Small intestine (tissue), 7 donors: ENCODE results near the gene SCG3. TPM values are rescaled to one million over a fixed set of nuclear protein-coding genes. Genes with fewer than 3 reads are reported as not detected.
"Not testable (repeated sequence)": the region's sequence is repeated elsewhere in the genome, so short reads cannot be mapped to it uniquely, and the experiment has no call there.

Experiments used
- DNase-seq, 2 donors: peaks; one replicate each; pipeline versions ENCODE4 v3.0.0 to v3.0.0-alpha.2; 2013
- FAIRE-seq: peaks from 2 replicates; lab custom pipeline; 2012; peaks lifted over from hg19 to GRCh38; lab: Jason Lieb, UNC
- H3K27ac ChIP-seq, 3 donors: one replicate each; pipeline ENCODE4 v1.5.1; 2013; ENCODE audit warnings: low read length in 2 of 3, mild to moderate bottlenecking in 2 of 3, control low read depth in 1 of 3, inconsistent platforms in 1 of 3, low read depth in 1 of 3, moderate library complexity in 1 of 3
- H3K27me3 ChIP-seq, 3 donors: one replicate each; pipeline ENCODE4 v1.6.1; 2013; ENCODE audit warnings: low read length in 3 of 3, inconsistent platforms in 1 of 3; ENCODE audit not compliant: control insufficient read depth in 3 of 3, insufficient read depth in 3 of 3
- H3K36me3 ChIP-seq, 3 donors: one replicate each; pipeline ENCODE4 v1.6.1; 2013; ENCODE audit warnings: low read length in 3 of 3, inconsistent platforms in 1 of 3, low read depth in 1 of 3, mild to moderate bottlenecking in 1 of 3, moderate library complexity in 1 of 3; ENCODE audit not compliant: control insufficient read depth in 3 of 3, insufficient read depth in 2 of 3
- H3K4me1 ChIP-seq, 3 donors: one replicate each; pipeline ENCODE4 v1.6.1; 2013; ENCODE audit warnings: low read length in 2 of 3, inconsistent platforms in 1 of 3, low read depth in 1 of 3, mild to moderate bottlenecking in 1 of 3, moderate library complexity in 1 of 3; ENCODE audit not compliant: control insufficient read depth in 3 of 3, insufficient read depth in 2 of 3
- H3K4me3 ChIP-seq, 3 donors: one replicate each; pipeline ENCODE4 v1.5.1; 2013; ENCODE audit warnings: low read length in 3 of 3, control low read depth in 1 of 3, inconsistent platforms in 1 of 3, low read depth in 1 of 3, mild to moderate bottlenecking in 1 of 3, moderate library complexity in 1 of 3
- H3K9me3 ChIP-seq, 2 donors: one replicate each; pipeline ENCODE4 v1.6.1; 2013; ENCODE audit warnings: low read depth in 1 of 2, low read length in 1 of 2; ENCODE audit not compliant: control insufficient read depth in 2 of 2, insufficient read depth in 1 of 2
- WGBS, 3 donors: extraction: QIAGEN DNeasy Blood & Tissue Kit; methylation state at CpG; one replicate each; pipeline ENCODE4 v1.1.7; 2013; 5-methylcytosine and 5-hydroxymethylcytosine counted together
- polyA plus RNA-seq, 4 donors: library from polyadenylated mRNA; stranded (reverse) in 3 of 4; unstranded in 1 of 4; fragments of 200-250 nt in 3 of 4; fragments of 120-200 nt in 1 of 4; gene quantifications; one replicate each; pipeline versions ENCODE4 v1.2.1 to v1.2.3, GENCODE V29; 2013
- donor health status: healthy with polysubstance abuse.
- donor health status: control.
- donor health status: control.
- donor health status: Bipolar disorder and iron deficiency.
- donor health status: healthy.

Gene SCG3
- polyA plus RNA-seq, 4 donors = 0.27 to 4.7 (median 4.2) TPM; not detected in 1

- Histone ChIP-seq H3K27ac (no peak overlapping the region), H3K27me3 (no peaks in the 10 kb centered on the region), H3K9me3 (no peaks in the 10 kb centered on the region), H3K4me1 (no peaks in the 10 kb centered on the region), H3K4me3 (no peak overlapping the region), H3K36me3 (no peaks in the 10 kb centered on the region)
- DNase-seq = peak; percentile 83 to 86
- 36 to 46% (median 42%) methylated on average over 4 of the region's 4 CpGs for WGBS, 3 donors
- FAIRE-seq = peak; percentile 78
These were observed 31.4 kb upstream of the SCG3 start for GRCh38 chr15:51649659-51650521.

DNA sequence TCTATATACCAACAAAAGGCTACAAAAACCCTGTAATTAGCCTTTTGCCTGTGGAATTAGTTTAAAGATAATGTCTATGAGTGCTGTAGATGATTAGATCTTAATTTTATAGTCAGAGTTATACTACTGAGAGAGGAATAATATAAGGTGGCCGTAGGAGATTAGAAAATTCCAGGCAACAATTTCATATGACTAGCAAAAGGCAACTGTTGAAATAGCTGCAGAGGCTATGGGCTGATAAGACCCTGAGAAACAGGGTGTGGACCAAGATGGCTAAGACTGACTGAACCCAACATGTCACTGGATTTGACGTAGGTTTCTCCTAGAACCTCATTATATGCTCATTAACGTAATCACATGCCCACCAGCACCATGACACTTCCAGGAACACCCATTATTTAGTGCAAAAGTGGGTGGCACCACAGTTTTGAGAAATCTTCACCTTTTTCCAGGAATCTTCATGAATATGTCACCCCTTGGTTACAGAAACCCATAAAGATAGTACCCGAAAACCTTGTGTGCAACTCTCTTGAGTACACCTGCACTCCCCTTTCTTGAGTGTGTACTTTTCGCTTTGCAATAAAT is 29.1 kb upstream of the SCG3 start:
- Histone ChIP-seq H3K4me3 (no peak overlapping the region), H3K36me3 (no peaks in the 10 kb centered on the region), H3K27me3 (no peaks in the 10 kb centered on the region), H3K4me1 (no peaks in the 10 kb centered on the region), H3K27ac (no peak overlapping the region), H3K9me3 (no peaks in the 10 kb centered on the region)
- DNase-seq (no peak), FAIRE-seq (no peak)
- WGBS, 3 donors = 81 to 89% (median 87%) methylated on average over 5 of the region's 5 CpGs

- 93 to 94% (median 93%) methylated on average over 24 of the region's 24 CpGs for WGBS, 3 donors
- H3K9me3 ChIP-seq, H3K4me1 ChIP-seq, H3K36me3 ChIP-seq, DNase-seq, H3K27me3 ChIP-seq, H3K27ac ChIP-seq, FAIRE-seq, H3K4me3 ChIP-seq: not testable (repeated sequence)
These were observed 25.8 kb upstream of the SCG3 start for GRCh38 chr15:51655401-51656057.

DNA sequence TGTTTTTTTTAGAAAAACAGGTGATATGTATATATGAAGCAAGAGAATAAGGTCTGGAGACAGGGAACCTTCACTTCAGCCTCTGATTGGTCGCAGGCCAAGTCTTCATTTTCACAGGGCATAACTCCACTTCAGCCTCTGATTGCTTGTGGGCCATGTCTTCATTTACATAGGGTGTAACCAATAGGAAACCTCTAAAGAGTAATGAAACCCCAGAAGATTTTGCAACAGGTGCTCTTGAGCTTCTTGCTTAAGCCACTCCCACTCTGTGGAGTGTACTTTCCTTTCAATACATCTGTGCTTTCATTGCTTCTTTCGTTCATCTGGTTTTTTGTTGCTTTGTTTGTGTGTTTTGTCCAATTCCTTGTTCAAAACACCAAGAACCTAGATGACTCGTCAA is 22.6 kb upstream of the SCG3 start:
- H3K27ac ChIP-seq = no peak overlapping the region
- H3K9me3 ChIP-seq = no peaks in the 10 kb centered on the region
- H3K36me3 ChIP-seq = no peaks in the 10 kb centered on the region
- 87 to 96% (median 90%) methylated on average over 3 of the region's 3 CpGs for WGBS, 3 donors
- H3K4me1 ChIP-seq = no peaks in the 10 kb centered on the region
- FAIRE-seq = no peak
- no peaks in the 10 kb centered on the region for H3K27me3 ChIP-seq
- no peak overlapping the region for H3K4me3 ChIP-seq
- DNase-seq = no peak

- 86 to 89% (median 87%) methylated on average over 2 of the region's 2 CpGs for WGBS, 3 donors
- no peak overlapping the region for H3K27ac ChIP-seq
- H3K36me3 ChIP-seq = no peaks in the 10 kb centered on the region
- H3K27me3 ChIP-seq = no peaks in the 10 kb centered on the region
- H3K4me3 ChIP-seq = no peak overlapping the region
- FAIRE-seq (no peak), DNase-seq (no peak)
- no peaks in the 10 kb centered on the region for H3K4me1 ChIP-seq
- H3K9me3 ChIP-seq = no peaks in the 10 kb centered on the region
These were observed 20.2 kb upstream of the SCG3 start for GRCh38 chr15:51661072-51661471.

DNA sequence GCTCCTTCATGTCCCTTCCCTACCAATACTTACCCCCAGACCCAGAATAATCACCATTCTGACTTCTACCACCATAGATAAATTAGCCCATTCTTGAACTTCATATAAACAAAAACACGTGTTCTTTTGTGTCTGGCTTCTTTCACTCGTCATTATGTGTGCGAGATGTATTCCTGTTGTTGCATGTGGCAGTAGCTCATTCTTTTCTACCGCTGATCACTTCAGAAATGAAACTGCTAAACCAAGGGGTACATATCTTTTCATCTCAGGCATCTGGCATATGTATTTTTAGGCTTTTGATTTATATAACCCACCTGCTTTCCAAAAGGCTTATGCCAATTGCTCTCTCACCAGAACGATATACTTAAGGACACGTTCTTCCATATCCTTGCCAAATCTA is 13.8 kb upstream of the SCG3 start:
- H3K27ac ChIP-seq = no peak overlapping the region
- H3K9me3 ChIP-seq = no peaks in the 10 kb centered on the region
- H3K27me3 ChIP-seq = peaks cover 0 to 14% (median 0%) of the 10 kb centered on the region in 3 donors
- no peaks in the 10 kb centered on the region for H3K4me1 ChIP-seq
- H3K4me3 ChIP-seq = no peak overlapping the region
- 45 to 79% (median 64%) methylated on average over 6 of the region's 6 CpGs for WGBS, 3 donors
- FAIRE-seq (no peak), DNase-seq (no peak)
- no peaks in the 10 kb centered on the region for H3K36me3 ChIP-seq

DNA sequence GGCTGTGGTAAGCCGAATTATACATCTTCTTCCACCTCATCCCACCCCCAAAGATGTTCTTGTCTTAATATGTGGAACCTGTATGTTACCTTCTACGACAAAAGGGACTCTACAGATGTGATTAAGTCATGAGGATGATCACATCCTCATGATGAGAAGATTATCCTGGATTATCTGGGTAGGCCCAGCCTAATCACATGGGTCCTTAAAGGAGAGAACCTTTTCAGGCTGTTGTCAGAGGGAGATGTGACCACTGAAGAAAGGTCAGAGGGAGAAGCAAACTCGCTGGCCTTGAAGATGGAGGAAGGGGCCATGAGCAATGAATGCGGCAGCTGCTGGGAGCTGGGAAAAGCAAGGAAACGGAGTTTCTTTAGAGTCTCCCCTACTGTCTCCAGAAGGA is 12.9 kb upstream of the SCG3 start:
- Histone ChIP-seq H3K4me1 (no peaks in the 10 kb centered on the region), H3K36me3 (no peaks in the 10 kb centered on the region), H3K9me3 (no peaks in the 10 kb centered on the region), H3K27me3 (peaks cover 0 to 14% (median 0%) of the 10 kb centered on the region in 3 donors), H3K4me3 (no peak overlapping the region), H3K27ac (no peak overlapping the region)
- DNase-seq (no peak), FAIRE-seq (no peak)
- WGBS, 3 donors = 72 to 82% (median 77%) methylated on average over 5 of the region's 5 CpGs

- no peaks in the 10 kb centered on the region for H3K36me3 ChIP-seq
- DNase-seq = no peak
- 32 to 64% (median 35%) methylated on average over 2 of the region's 2 CpGs for WGBS, 3 donors
- no peak for FAIRE-seq
- H3K27ac ChIP-seq = no peak overlapping the region
- no peak overlapping the region for H3K4me3 ChIP-seq
- no peaks in the 10 kb centered on the region for H3K4me1 ChIP-seq
- H3K27me3 ChIP-seq = peaks cover 0 to 14% (median 0%) of the 10 kb centered on the region in 3 donors
- no peaks in the 10 kb centered on the region for H3K9me3 ChIP-seq
These were observed 11.9 kb upstream of the SCG3 start for GRCh38 chr15:51669381-51669780.
